CD4-positive, alpha-beta T cell treated with Interleukin-6 for 4 hours (primary cell): ENCODE measurements around the gene DES.
A peak's percentile ranks its signal among the peaks of the same experiment; 100 is the strongest.

Source experiments
- DNase-seq: peaks from one replicate; pipeline ENCODE4 v3.0.0-alpha.2; 2020; ENCODE audit warnings: mixed read lengths

The DES gene

GRCh38 chr2:219441451-219442255 is 23.5 kb downstream of the DES start:
- peak; percentile 89 for DNase-seq

GRCh38 chr2:219442256-219443015 is 24.3 kb downstream of the DES start:
- DNase-seq = no peak

GRCh38 chr2:219443016-219443696 is 25.0 kb downstream of the DES start:
- no peak for DNase-seq

GRCh38 chr2:219443697-219444023 is 25.5 kb downstream of the DES start:
- no peak for DNase-seq

GRCh38 chr2:219444566-219445091 is 26.5 kb downstream of the DES start:
- no peak for DNase-seq

GRCh38 chr2:219445220-219445640 is 27.1 kb downstream of the DES start:
- no peak for DNase-seq

GRCh38 chr2:219446101-219446504 is 27.9 kb downstream of the DES start:
- DNase-seq = no peak

GRCh38 chr2:219446689-219447088 is 28.5 kb downstream of the DES start:
- no peak for DNase-seq

GRCh38 chr2:219447242-219448098 is 29.3 kb downstream of the DES start:
- no peak for DNase-seq

- no peak for DNase-seq
Observed at GRCh38 chr2:219448099-219448775, 30.1 kb downstream of the DES start.

GRCh38 chr2:219448776-219449341 is 30.7 kb downstream of the DES start:
- DNase-seq = no peak

- no peak for DNase-seq
Observed at GRCh38 chr2:219449609-219450008, 31.4 kb downstream of the DES start.

- no peak for DNase-seq
Observed at GRCh38 chr2:219451661-219452360, 33.6 kb downstream of the DES start.

GRCh38 chr2:219452361-219453317 is 34.5 kb downstream of the DES start:
- no peak for DNase-seq

- DNase-seq = no peak
Observed at GRCh38 chr2:219453671-219454590, 35.8 kb downstream of the DES start.

GRCh38 chr2:219455581-219455980 is 37.4 kb downstream of the DES start:
- DNase-seq = no peak

- no peak for DNase-seq
Observed at GRCh38 chr2:219457784-219458369, 39.7 kb downstream of the DES start.

- DNase-seq = no peak
Observed at GRCh38 chr2:219458996-219459395, 40.8 kb downstream of the DES start.
